NT2/D1 (cell line): ENCODE measurements around the gene C2orf78.

Experiments used
- SUZ12 ChIP-seq: IDR thresholded peaks from 2 replicates; pipeline ENCODE4 v1.6.1; 2011; ENCODE audit not compliant: insufficient read length, insufficient read depth; ENCODE audit errors: extremely low read depth
- YY1 ChIP-seq: IDR thresholded peaks from 2 replicates; pipeline ENCODE4 v1.6.1; 2011; ENCODE audit not compliant: insufficient read length, insufficient read depth
- ZNF274 ChIP-seq: IDR thresholded peaks from 2 replicates; pipeline ENCODE4 v1.6.1; 2011; ENCODE audit warnings: mild to moderate bottlenecking, low read depth, low read length

DNA sequence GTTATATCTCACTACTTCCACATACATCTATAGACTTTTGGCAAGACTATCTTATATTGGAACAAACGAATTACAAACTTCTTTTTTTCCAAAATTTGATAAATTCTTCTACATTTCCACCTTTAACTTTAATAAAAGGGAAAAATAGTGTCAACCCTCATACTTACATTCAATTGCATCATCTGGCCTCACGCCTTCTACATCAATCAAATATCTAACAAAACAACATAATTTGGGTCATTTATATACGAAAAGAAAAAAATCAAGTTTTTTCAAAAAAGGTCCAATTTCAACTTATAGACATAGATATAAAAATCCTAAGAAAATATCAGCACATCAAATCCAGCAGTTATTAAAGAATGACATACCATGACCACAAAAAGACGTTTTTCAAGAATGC is 17.0 kb upstream of the C2orf78 start:
- TF ChIP-seq ZNF274 (no peak), YY1 (no peak), SUZ12 (no peak)
